Thymus (tissue), 11 donors: ENCODE results near the gene RASGEF1C. TPM values are rescaled to one million over a fixed set of nuclear protein-coding genes. Genes with fewer than 3 reads are reported as not detected.

Experiments
- DNase-seq, 9 donors: peaks; one replicate each; pipeline ENCODE4 v3.0.0-alpha.2; 2013; ENCODE audit warnings: low spot score in 9 of 9, low read depth in 6 of 9, missing footprints in 1 of 9
- H3K27ac ChIP-seq, 2 donors: one replicate each; pipeline ENCODE4 v1.5.1; 2013; ENCODE audit warnings: control low read depth in 1 of 2, low read depth in 1 of 2, low read length in 1 of 2, mild to moderate bottlenecking in 1 of 2, moderate library complexity in 1 of 2
- H3K27me3 ChIP-seq, 2 donors: one replicate each; pipeline ENCODE4 v1.5.1; 2013; ENCODE audit warnings: low read length in 1 of 2; ENCODE audit not compliant: control insufficient read depth in 2 of 2, insufficient read depth in 1 of 2
- H3K36me3 ChIP-seq, 2 donors: one replicate each; pipeline ENCODE4 v1.5.1; 2013; ENCODE audit warnings: low read length in 1 of 2, mild to moderate bottlenecking in 1 of 2, moderate library complexity in 1 of 2; ENCODE audit not compliant: control insufficient read depth in 2 of 2, insufficient read depth in 2 of 2
- H3K4me1 ChIP-seq, 2 donors: one replicate each; pipeline ENCODE4 v1.5.1; 2013; ENCODE audit warnings: low read length in 2 of 2; ENCODE audit not compliant: control insufficient read depth in 2 of 2, insufficient read depth in 2 of 2
- H3K4me3 ChIP-seq, 2 donors: one replicate each; pipeline ENCODE4 v1.5.1; 2013; ENCODE audit warnings: low read length in 2 of 2, control low read depth in 1 of 2, mild to moderate bottlenecking in 1 of 2
- H3K9me3 ChIP-seq, 2 donors: one replicate each; pipeline ENCODE4 v1.5.1; 2013; ENCODE audit warnings: low read length in 1 of 2, mild to moderate bottlenecking in 1 of 2; ENCODE audit not compliant: control insufficient read depth in 2 of 2, insufficient read depth in 1 of 2
- WGBS: extraction: QIAGEN DNeasy Blood & Tissue Kit; methylation state at CpG from one replicate; pipeline ENCODE4 v1.1.7; 2013; 5-methylcytosine and 5-hydroxymethylcytosine counted together
- polyA plus RNA-seq: library from polyadenylated mRNA; stranded (reverse); fragments of 200-250 nt; gene quantifications from one replicate; pipeline ENCODE4 v1.2.3, GENCODE V29; 2013
- total RNA-seq: library from RNA; stranded (reverse); fragments of 120-200 nt; gene quantifications from one replicate; pipeline ENCODE4 v1.2.4, GENCODE V29; 2013
- donor health status: healthy.

The RASGEF1C gene
- total and polyA plus RNA-seq, 2 donors, result 0.11 TPM; not detected in 1

GRCh38 chr5:180115326-180116076 lies 93.5 kb downstream of the RASGEF1C start:
- H3K27ac ChIP-seq, result no peak overlapping the region
- no peak for DNase-seq
- WGBS, result 96% methylated on average over 14 of the region's 14 CpGs
- H3K4me3 ChIP-seq, result no peak overlapping the region
- no peaks in the 10 kb centered on the region for H3K4me1 ChIP-seq
- H3K36me3 ChIP-seq, result no peaks in the 10 kb centered on the region
- H3K9me3 ChIP-seq, result no peaks in the 10 kb centered on the region
- H3K27me3 ChIP-seq, result no peaks in the 10 kb centered on the region

DNA sequence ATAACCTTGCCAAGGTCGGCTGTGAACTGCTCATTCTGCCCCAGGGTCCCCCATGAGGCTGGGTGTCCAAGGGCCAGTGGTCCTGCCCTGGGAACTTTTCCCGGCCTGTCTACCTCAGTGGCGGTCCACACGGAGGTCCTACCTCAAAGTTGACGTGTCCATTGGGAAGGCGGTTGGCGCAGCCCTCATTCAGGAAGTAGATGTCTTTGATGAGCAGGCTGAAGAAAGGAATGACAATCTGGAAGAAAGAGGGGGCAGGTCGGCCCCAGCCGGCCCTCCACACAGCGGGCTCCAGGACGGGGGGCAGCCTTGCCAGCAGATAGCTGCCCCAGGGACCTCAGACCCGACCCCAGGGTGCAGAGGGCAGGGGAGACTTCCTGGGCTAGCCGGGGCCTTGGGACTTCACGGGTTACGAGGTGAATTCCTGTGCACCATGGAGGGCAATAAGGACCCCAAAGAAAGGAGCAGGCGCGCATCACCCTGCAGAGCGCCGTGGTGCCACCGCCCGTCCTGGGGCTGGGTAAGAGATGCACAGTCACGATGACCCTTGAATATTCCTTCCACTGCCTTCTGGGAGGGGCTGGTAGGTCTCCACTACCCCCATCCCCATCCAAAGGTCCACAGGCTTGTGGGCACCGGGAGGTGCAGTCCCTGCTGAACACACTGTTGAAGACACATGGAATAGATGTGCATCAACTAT lies 94.6 kb downstream of the RASGEF1C start:
- WGBS, result 95% methylated on average over 23 of the region's 23 CpGs
- no peak for DNase-seq
- H3K27me3 ChIP-seq, result no peaks in the 10 kb centered on the region
- H3K27ac ChIP-seq, result no peak overlapping the region
- H3K4me1 ChIP-seq, result no peaks in the 10 kb centered on the region
- H3K4me3 ChIP-seq, result no peak overlapping the region
- H3K9me3 ChIP-seq, result no peaks in the 10 kb centered on the region
- no peaks in the 10 kb centered on the region for H3K36me3 ChIP-seq

GRCh38 chr5:180113660-180114303 lies 95.2 kb downstream of the RASGEF1C start:
- 96% methylated on average over 23 of the region's 23 CpGs for WGBS

DNA sequence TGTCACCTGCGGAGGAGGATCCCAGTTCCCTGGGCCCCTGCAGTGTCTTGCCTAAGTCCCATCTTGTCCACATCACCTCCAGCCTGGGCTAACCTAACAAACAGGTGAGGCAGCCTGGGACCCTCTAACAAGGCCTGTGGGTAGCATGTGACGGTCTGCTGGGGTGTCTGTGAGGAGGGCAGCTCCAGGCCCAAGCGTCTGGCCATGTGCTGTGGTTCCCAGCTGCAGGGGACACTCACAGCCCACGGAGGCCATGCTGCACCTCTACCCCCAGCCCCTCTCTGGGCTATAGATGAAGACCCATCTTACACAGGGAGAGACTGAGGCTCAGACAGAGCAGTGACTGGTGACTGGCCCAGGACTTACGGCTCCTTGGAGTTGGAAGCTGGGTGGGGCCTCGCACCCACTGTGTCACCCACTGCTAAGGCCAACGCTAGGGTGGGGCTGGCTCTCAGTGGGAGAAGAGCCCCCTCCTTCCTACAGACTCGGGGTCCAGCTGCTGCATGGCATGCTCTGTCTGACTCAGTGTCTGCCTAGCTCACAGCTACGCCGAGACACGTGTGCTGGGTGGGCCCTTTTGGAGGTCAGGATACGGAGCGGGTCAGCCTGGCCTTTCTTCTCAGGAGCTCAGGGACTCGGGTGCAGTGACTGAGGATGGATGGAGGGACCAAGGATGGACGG lies 96.7 kb downstream of the RASGEF1C start:
- Histone ChIP-seq H3K27ac (no peak overlapping the region), H3K4me1 (no peaks in the 10 kb centered on the region), H3K36me3 (no peaks in the 10 kb centered on the region), H3K27me3 (no peaks in the 10 kb centered on the region), H3K4me3 (no peak overlapping the region), H3K9me3 (no peaks in the 10 kb centered on the region)
- 96% methylated on average over 15 of the region's 15 CpGs for WGBS
- DNase-seq, result no peak

More at GRCh38 chr5:180113660-180114303, 95.2 kb downstream of the RASGEF1C start:
- Histone ChIP-seq H3K27ac (no peak overlapping the region), H3K4me3 (no peak overlapping the region), H3K9me3 (no peaks in the 10 kb centered on the region), H3K4me1 (no peaks in the 10 kb centered on the region), H3K27me3 (no peaks in the 10 kb centered on the region), H3K36me3 (no peaks in the 10 kb centered on the region)
- no peak for DNase-seq

GRCh38 chr5:180111273-180112002 lies 97.6 kb downstream of the RASGEF1C start:
- H3K27me3 ChIP-seq, result no peaks in the 10 kb centered on the region
- H3K27ac ChIP-seq, result no peak overlapping the region
- H3K9me3 ChIP-seq, result no peaks in the 10 kb centered on the region
- no peak overlapping the region for H3K4me3 ChIP-seq
- no peaks in the 10 kb centered on the region for H3K36me3 ChIP-seq
- no peak for DNase-seq
- no peaks in the 10 kb centered on the region for H3K4me1 ChIP-seq
- 97% methylated on average over 7 of the region's 7 CpGs for WGBS

- no peaks in the 10 kb centered on the region for H3K4me1 ChIP-seq
- no peak overlapping the region for H3K4me3 ChIP-seq
- no peaks in the 10 kb centered on the region for H3K36me3 ChIP-seq
- H3K27ac ChIP-seq, result no peak overlapping the region
- 89% methylated on average over 9 of the region's 9 CpGs for WGBS
- no peaks in the 10 kb centered on the region for H3K27me3 ChIP-seq
- DNase-seq, result no peak
- H3K9me3 ChIP-seq, result no peaks in the 10 kb centered on the region
Observed at GRCh38 chr5:180109920-180110319, 99.1 kb downstream of the RASGEF1C start.

DNA sequence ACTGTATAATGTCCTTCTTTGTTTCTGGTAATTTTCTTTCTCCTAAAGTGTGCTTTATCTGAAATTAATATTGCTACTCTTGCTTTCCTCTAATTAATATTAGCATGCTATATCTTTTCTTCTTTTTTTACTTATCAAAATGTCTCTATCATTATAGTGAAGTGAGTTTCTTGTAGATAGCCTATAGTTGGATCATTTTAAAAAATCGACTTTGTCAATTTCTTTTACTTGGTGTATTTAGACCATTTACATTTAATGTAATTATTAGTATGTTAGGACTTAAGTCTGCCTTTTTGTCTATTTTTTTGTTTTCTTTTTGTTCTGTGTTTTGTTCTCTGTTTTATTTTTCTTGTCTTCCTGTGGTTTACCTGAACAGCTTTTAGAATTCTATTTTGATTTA lies 102.0 kb downstream of the RASGEF1C start:
- 97% methylated on average over 1 of the region's 1 CpG for WGBS
- Histone ChIP-seq H3K9me3 (no peaks in the 10 kb centered on the region), H3K27me3 (no peaks in the 10 kb centered on the region), H3K4me3 (no peak overlapping the region), H3K36me3 (no peaks in the 10 kb centered on the region), H3K27ac (no peak overlapping the region), H3K4me1 (no peaks in the 10 kb centered on the region)
- DNase-seq, result no peak

GRCh38 chr5:180105827-180106312 lies 103.1 kb downstream of the RASGEF1C start:
- no peaks in the 10 kb centered on the region for H3K4me1 ChIP-seq
- H3K4me3 ChIP-seq, result no peak overlapping the region
- no peak overlapping the region for H3K27ac ChIP-seq
- no peaks in the 10 kb centered on the region for H3K27me3 ChIP-seq
- H3K9me3 ChIP-seq, result no peaks in the 10 kb centered on the region
- WGBS, result 97% methylated on average over 5 of the region's 5 CpGs
- no peak for DNase-seq
- H3K36me3 ChIP-seq, result no peaks in the 10 kb centered on the region
